ENCODE results near the gene RBM15.

DNA sequence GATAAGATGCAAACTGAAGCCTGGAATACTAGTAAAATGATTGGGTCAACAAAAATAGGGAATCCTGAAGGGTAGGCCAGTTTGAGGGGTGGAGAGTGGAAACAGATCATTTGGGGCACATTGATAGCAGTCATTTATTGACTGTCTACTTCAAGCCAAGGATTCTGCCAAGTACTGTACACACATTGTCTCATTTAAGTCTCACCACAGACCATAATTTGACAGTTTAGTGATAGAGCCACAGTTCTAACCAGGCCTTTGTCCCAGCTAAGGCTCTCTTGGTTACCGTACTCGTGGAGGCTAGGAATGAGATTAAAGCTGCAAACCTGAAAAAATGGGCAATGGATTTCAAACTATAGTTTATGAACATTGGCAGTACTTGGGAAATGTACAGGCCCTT lies 11.2 kb downstream of the RBM15 start:
- TF ChIP-seq CTCF (IDR thresholded peaks at IDR 0.05) = no peak
- TF ChIP-seq MAX (IDR thresholded peaks at IDR 0.05; ENCODE audit: low read depth) = no peak
- no peak for TF ChIP-seq YY1 (IDR thresholded peaks at IDR 0.05; ENCODE audit: low read depth)
- TF ChIP-seq, protein P1, sequence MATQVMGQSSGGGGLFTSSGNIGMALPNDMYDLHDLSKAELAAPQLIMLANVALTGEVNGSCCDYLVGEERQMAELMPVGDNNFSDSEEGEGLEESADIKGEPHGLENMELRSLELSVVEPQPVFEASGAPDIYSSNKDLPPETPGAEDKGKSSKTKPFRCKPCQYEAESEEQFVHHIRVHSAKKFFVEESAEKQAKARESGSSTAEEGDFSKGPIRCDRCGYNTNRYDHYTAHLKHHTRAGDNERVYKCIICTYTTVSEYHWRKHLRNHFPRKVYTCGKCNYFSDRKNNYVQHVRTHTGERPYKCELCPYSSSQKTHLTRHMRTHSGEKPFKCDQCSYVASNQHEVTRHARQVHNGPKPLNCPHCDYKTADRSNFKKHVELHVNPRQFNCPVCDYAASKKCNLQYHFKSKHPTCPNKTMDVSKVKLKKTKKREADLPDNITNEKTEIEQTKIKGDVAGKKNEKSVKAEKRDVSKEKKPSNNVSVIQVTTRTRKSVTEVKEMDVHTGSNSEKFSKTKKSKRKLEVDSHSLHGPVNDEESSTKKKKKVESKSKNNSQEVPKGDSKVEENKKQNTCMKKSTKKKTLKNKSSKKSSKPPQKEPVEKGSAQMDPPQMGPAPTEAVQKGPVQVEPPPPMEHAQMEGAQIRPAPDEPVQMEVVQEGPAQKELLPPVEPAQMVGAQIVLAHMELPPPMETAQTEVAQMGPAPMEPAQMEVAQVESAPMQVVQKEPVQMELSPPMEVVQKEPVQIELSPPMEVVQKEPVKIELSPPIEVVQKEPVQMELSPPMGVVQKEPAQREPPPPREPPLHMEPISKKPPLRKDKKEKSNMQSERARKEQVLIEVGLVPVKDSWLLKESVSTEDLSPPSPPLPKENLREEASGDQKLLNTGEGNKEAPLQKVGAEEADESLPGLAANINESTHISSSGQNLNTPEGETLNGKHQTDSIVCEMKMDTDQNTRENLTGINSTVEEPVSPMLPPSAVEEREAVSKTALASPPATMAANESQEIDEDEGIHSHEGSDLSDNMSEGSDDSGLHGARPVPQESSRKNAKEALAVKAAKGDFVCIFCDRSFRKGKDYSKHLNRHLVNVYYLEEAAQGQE (IDR thresholded peaks at IDR 0.05; ENCODE audit: low read depth, low read length) = no peak
- TF ChIP-seq NFIC (IDR thresholded peaks at IDR 0.05; ENCODE audit: borderline replicate concordance) = no peak
- no peak for TF ChIP-seq PBX3 (IDR thresholded peaks at IDR 0.05)
- TF ChIP-seq, protein P2, sequence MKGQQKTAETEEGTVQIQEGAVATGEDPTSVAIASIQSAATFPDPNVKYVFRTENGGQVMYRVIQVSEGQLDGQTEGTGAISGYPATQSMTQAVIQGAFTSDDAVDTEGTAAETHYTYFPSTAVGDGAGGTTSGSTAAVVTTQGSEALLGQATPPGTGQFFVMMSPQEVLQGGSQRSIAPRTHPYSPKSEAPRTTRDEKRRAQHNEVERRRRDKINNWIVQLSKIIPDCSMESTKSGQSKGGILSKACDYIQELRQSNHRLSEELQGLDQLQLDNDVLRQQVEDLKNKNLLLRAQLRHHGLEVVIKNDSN (IDR thresholded peaks at IDR 0.05; ENCODE audit: borderline replicate concordance, low read depth) = no peak
- no peak for TF ChIP-seq JUND (IDR thresholded peaks at IDR 0.05)
- TF ChIP-seq EP300 (IDR thresholded peaks at IDR 0.05; ENCODE audit: borderline replicate concordance in 1 of 2, low read depth in 1 of 2, low read length in 1 of 2) = no peak
- TF ChIP-seq TCF12 (IDR thresholded peaks at IDR 0.05) = no peak
- no peak for TF ChIP-seq TEAD4 (IDR thresholded peaks at IDR 0.05; ENCODE audit: borderline replicate concordance, insufficient read depth)

Measured in SK-N-SH (cell line).